Activated T-helper 17 cell treated with anti-CD3 and anti-CD28 coated beads, Interleukin-2, amount 50 U/mL, for 72 hours (primary cell): ENCODE data around the gene CD74. TPM values are rescaled to one million over a fixed set of nuclear protein-coding genes. Genes with fewer than 3 reads are reported as not detected.
"Not testable (repeated sequence)": the region's sequence is repeated elsewhere in the genome, so short reads cannot be mapped to it uniquely, and the experiment has no call there.

Experiments
- ATAC-seq: fragments of 150-1000 bp; cut with Tn5 transposase; replicated peaks from 2 replicates; pipeline ENCODE4 v1.10.0; 2021; ENCODE audit warnings: mild to moderate bottlenecking, moderate library complexity
- H3K27ac Mint-ChIP-seq: one replicate; pipeline ENCODE4 v1.8.0; 2022; ENCODE audit warnings: mixed read lengths
- H3K27me3 Mint-ChIP-seq: one replicate; pipeline ENCODE4 v1.8.0; 2022; ENCODE audit warnings: mixed read lengths
- H3K36me3 Mint-ChIP-seq: one replicate; pipeline ENCODE4 v1.8.0; 2022; ENCODE audit warnings: low read depth, mild to moderate bottlenecking, mixed read lengths
- H3K4me1 Mint-ChIP-seq: one replicate; pipeline ENCODE4 v1.8.0; 2022; ENCODE audit warnings: mixed read lengths
- H3K4me3 Mint-ChIP-seq: one replicate; pipeline ENCODE4 v1.8.0; 2022; ENCODE audit warnings: mild to moderate bottlenecking, mixed read lengths
- H3K9me3 Mint-ChIP-seq: one replicate; pipeline ENCODE4 v1.8.0; 2022; ENCODE audit warnings: mixed read lengths
- total RNA-seq, 2 donors: library from RNA; stranded (reverse); gene quantifications; one replicate each; pipeline ENCODE4 v1.2.3, GENCODE V29; 2022

The CD74 gene
- total RNA-seq, 2 donors from 2014 or later, result 265 to 629 TPM

DNA sequence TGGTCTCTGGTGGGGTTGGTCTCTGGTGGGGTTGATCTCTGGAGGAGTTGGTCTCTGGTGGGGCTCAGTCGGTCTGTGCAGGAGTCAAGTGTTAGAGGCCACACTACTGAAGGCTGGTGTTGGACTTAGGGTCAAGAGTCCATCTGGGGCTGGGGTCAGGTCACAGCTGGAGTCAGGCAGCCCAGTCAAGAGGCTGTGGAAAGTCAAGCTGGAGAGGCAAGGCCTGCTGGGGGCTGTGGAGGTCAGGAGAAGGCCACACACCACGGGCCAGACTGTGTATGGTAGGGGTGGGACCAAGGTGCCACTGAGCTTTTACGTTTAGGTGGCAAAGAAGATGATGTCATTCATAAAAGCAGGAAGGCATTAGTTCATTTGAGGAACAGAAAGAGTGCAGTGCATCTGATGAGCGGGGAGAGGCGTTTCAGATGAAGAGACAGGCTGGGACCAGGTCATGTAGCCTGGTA is 16.7 kb upstream of the CD74 start:
- Mint-ChIP-seq H3K27ac (no peak overlapping the region), H3K4me1 (no peaks in the 10 kb centered on the region)
- ATAC-seq, result no peak

DNA sequence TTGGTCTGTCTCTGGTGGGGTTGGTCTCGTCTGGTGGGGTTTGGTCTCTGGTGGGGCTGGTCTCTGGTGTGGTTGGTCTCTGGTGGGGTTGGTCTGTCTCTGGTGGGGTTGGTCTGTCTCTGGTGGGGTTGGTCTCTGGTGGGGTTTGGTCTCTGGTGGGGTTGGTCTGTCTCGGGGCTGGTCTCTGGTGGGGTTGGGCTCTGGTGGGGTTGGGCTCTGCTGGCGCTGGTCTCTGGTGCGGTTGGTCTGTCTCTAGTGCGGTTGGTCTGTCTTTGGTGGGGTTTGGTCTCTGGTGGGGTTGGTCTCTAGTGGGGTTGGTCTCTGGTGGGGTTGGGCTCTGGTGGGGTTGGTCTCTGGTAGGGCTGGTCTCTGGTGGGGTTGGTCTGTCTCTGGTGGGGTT is 16.3 kb upstream of the CD74 start:
- no peak overlapping the region for H3K4me3 Mint-ChIP-seq
- no peaks in the 10 kb centered on the region for H3K9me3 Mint-ChIP-seq
- H3K36me3 Mint-ChIP-seq, result no peaks in the 10 kb centered on the region
- peaks cover 3% of the 10 kb centered on the region for H3K27me3 Mint-ChIP-seq
- no peaks in the 10 kb centered on the region for H3K4me1 Mint-ChIP-seq
- no peak for ATAC-seq
- H3K27ac Mint-ChIP-seq, result no peak overlapping the region

More for the DNA sequence above, 16.7 kb upstream of the CD74 start:
- no peaks in the 10 kb centered on the region for H3K36me3 Mint-ChIP-seq
- H3K4me3 Mint-ChIP-seq, result no peak overlapping the region
- no peaks in the 10 kb centered on the region for H3K9me3 Mint-ChIP-seq
- peaks cover 3% of the 10 kb centered on the region for H3K27me3 Mint-ChIP-seq

DNA sequence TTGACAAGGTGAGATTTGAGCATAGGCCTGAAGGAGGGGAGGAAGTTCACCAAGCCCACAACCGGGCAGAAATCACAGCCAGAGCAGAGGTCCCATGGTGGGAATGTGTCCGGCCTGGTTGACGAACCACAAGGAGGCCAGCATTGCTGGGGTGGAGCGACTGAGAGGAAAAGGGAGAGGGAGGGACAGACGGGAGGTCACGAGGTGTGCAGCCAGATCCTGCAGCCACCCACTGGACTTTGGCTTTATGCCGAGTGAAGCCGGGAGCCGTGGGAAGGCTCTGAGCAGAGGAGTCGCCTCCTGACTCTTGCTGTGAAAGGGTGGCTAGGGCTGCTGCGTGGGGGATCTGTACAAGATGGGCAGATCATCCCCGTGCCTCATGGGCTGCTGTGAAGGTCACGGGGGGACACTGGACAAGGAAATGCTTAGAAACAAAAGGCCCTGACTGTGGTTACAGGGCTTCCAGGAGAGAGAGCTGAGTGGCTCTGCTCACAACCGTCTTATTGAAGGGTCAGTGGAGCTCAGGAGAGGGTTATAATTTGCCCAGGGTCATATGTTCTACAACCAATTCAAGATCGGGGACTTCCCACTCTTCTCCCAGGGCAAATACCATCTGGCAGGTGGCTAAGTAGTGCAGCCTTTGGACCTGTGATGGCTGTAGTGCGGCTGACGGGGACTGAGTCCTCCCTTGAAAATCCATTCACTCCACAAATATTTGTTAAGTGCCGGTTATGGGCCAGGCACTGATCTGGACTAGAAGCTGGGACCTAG is 15.6 kb upstream of the CD74 start:
- Mint-ChIP-seq H3K36me3 (no peaks in the 10 kb centered on the region), H3K9me3 (no peaks in the 10 kb centered on the region), H3K27ac (no peak overlapping the region), H3K27me3 (peaks cover 3% of the 10 kb centered on the region), H3K4me3 (no peak overlapping the region), H3K4me1 (no peaks in the 10 kb centered on the region)
- ATAC-seq, result no peak

DNA sequence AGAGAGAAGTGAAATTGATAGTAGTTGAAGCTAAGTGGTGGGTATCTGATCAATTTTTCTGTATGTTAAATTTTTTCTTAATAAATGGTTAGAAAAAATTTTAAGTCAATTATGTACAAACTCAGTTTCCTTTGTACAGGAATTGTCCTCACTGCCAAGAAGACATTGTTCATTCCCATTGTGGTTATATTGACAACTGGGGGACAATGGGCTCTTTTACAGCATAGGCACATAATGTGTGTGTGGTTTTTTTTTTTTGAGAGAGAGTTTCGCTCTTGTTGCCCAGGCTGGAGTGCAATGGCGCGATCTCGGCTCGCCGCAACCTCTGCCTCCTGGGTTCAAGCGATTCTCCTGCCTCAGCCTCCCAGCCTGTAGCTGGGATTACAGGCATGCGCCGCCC is 13.5 kb upstream of the CD74 start:
- not testable (repeated sequence) for H3K36me3 Mint-ChIP-seq, H3K4me1 Mint-ChIP-seq, H3K27me3 Mint-ChIP-seq, H3K4me3 Mint-ChIP-seq, H3K27ac Mint-ChIP-seq, H3K9me3 Mint-ChIP-seq, ATAC-seq

DNA sequence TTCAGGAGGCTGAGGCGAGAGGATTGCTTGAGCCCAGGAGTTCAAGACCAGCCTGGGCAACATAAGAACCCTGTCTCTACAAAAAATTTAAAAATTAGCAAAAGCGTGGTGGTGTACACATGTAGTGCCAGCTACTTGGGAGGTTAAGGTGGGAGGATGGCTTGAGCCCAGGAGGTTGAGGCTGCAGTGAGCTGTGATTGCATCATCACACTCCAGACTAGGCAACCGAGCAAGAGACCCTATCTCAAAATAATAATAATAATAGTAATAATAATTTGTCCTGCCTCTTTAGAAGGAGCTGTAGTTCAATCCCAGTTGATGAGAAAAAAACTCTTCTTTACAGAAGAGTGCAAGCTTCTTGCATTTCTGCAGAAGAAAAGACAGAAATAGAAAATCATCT is 10.0 kb upstream of the CD74 start:
- no peaks in the 10 kb centered on the region for H3K9me3 Mint-ChIP-seq

DNA sequence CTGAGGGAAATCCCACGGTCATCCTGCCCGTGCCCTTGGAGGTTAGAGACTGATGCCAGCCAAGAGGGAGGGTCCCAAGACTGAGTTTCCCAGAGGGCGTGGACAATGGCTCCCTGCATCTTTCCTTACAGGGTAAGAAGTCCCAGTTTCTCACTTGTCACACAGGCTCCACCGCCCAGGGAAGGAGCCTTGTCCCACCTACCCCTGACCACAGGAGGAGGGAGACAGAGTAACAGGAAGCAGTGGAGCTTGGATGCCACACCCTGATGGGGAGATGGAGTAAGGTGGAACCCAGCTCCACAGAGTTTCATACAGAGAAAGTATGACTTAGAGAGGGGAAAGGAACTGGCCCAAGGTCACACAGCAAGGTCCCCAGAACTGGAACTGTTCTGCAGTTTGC is 9.4 kb upstream of the CD74 start:
- H3K4me1 Mint-ChIP-seq, result no peaks in the 10 kb centered on the region
- H3K27ac Mint-ChIP-seq, result no peak overlapping the region
- ATAC-seq, result no peak
- H3K9me3 Mint-ChIP-seq, result no peaks in the 10 kb centered on the region
- H3K27me3 Mint-ChIP-seq, result no peaks in the 10 kb centered on the region
- no peaks in the 10 kb centered on the region for H3K36me3 Mint-ChIP-seq
- no peak overlapping the region for H3K4me3 Mint-ChIP-seq

More for the DNA sequence above, 10.0 kb upstream of the CD74 start:
- Mint-ChIP-seq H3K36me3 (no peaks in the 10 kb centered on the region), H3K27ac (no peak overlapping the region), H3K4me1 (no peaks in the 10 kb centered on the region), H3K4me3 (no peak overlapping the region), H3K27me3 (no peaks in the 10 kb centered on the region)
- no peak for ATAC-seq

DNA sequence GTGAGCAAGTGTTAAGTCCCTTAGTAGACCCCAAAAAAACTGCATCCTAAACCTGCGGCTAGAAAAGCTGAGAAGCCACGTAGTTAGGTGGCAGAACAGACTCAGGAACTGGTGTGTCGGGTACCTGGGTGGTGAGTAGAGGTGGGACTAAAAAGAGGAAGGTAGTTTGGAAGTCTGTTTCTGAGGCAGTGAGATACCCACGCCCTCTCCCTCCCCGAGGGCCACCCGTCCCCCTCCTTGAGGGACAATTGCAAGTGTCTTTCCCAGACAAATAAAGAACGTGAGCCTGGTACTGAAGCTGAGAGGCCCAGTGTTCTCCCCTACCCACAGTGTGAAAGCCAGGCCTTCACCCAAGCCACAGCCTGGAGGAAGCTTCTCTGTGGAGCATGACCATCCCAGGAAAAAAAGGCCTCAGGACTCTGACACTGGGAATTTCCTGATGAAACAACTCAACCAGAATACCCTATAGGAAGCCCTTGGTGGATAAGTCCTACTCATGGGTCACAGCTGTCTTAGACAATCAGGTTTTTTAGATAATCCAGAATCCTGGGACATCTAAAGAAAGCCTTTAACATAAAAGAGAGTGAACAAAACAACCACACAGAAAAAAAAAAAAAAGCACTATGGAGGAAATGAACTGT is 7.0 kb upstream of the CD74 start:
- H3K4me3 Mint-ChIP-seq, result no peak overlapping the region
- H3K9me3 Mint-ChIP-seq, result no peaks in the 10 kb centered on the region
- H3K36me3 Mint-ChIP-seq, result no peaks in the 10 kb centered on the region
- no peaks in the 10 kb centered on the region for H3K27me3 Mint-ChIP-seq
- no peak for ATAC-seq
- H3K27ac Mint-ChIP-seq, result peak overlapping the region; percentile 56
- no peaks in the 10 kb centered on the region for H3K4me1 Mint-ChIP-seq

DNA sequence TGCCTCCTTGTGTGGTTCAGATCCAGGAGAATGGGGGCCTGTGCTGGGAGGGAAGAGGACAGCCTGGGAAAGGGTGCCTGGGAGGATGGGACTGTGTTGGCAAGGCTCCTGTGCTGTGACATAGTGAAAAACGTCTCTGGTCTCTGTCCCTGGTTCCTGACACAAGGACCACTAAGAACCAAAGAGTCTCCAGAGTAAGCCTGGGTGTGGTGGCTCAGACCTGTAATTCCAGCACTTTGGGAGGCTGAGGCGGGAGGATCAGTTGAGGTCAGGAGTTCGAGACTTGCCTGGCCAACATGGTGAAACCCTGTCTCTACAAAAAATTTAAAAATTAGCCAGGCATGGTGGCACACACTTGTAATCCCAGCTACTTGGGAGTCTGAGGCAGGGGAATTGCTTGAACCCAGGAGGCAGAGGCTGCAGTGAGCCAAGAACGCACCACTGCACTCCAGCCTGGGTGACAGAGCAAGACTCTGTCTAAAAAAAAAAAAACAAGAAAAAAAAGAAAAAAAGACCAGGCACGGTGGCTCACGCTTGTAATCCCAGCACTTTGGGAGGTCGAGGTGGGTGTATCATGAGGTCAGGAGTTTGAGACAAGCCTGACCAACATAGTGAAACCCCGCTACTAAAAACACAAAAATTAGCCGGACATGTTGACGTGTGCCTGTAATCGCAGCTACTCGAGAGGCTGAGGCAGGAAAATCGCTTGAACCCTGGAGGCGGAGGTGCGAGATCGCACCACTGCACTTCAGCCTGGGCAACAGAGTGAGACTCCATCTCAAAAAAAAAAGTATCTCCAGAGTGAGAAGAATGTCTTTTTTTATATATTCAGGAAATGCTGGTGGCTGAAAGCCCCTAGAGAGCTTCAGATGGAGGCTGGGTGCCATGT is 1.4 kb upstream of the CD74 start:
- Mint-ChIP-seq H3K27ac (peak overlapping the region; percentile 100), H3K36me3 (peaks cover 21% of the 10 kb centered on the region), H3K4me3 (peak overlapping the region; percentile 100), H3K4me1 (peaks cover 21% of the 10 kb centered on the region)
- not testable (repeated sequence) for H3K9me3 Mint-ChIP-seq, H3K27me3 Mint-ChIP-seq, ATAC-seq

DNA sequence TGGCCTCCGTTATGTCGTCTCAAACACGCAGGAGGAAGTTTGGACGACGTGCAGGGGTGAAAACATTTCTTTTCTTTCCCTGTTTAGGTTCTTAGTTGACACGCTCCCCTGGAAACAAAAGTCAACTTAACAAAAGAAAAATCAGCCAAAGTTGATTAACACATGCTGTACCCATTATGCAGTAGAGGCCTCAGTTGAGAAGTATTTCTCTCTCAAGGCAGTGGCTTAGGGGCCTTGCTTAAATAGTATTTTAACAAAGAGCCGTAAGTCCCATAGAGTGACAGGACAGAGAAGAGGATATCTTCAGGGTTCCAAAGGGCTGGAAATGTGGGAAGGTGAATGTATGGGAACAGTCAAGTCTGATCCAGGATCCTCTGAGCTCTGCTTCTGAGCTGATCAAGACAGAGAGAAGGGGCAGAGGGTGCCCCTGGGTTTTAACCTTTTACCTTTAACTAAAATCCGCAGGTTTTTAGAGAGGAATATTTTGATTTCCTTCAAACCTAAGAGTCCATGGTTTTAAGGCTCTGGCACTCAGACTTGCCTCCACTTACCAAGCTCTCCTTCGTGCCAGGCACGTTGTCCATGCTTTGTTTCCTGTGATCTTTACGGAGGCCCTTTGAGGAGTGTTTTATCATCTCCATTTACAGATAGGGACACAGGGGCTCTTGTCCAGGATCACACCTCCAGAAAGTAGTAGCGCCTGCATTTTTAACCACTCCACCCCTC is 629 bp upstream of the CD74 start:
- H3K4me3 Mint-ChIP-seq, result peak overlapping the region; percentile 100
- H3K9me3 Mint-ChIP-seq, result no peaks in the 10 kb centered on the region
- ATAC-seq, result no peak
- H3K36me3 Mint-ChIP-seq, result peaks cover 28% of the 10 kb centered on the region
- peak overlapping the region; percentile 100 for H3K27ac Mint-ChIP-seq
- no peaks in the 10 kb centered on the region for H3K27me3 Mint-ChIP-seq
- peaks cover 21% of the 10 kb centered on the region for H3K4me1 Mint-ChIP-seq

DNA sequence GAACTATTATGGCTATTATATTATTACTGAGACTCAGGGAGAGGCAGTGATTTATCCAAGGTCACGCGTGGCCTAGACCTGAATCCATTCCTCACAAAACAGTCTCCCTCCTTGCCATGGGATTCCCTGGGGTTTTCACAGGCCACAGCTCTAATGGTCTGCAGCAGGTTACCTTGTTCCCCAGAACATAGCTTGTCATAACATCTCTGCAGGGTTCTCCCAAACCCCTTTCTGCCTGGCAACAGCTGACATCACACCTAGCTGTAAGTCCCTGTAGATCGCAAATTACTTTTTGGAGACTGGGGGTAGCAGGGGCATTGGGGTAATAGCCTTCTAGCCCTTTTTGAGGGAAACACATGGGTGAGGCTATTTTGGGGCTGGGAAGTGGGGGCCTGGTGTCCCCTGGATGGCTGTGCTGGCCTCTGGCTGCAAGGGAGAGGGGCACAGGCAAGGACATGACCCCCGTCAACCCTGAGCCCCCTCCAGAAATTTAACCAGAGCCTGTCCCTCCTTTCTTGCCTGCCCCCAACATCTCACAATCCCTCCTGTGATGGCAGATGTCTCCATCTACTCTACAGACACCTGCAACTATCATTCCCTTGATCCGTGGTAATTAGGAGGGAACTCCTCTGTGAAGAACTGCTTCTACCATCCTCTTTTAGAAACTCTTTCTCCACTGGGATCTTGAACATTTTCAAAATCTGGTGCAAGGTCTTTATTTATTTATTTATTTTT is 1.3 kb downstream of the CD74 start:
- Mint-ChIP-seq H3K27me3 (no peaks in the 10 kb centered on the region), H3K27ac (peak overlapping the region; percentile 87), H3K9me3 (no peaks in the 10 kb centered on the region), H3K4me3 (peak overlapping the region; percentile 100), H3K4me1 (peaks cover 21% of the 10 kb centered on the region), H3K36me3 (peaks cover 47% of the 10 kb centered on the region)
- peak; percentile 27 for ATAC-seq

DNA sequence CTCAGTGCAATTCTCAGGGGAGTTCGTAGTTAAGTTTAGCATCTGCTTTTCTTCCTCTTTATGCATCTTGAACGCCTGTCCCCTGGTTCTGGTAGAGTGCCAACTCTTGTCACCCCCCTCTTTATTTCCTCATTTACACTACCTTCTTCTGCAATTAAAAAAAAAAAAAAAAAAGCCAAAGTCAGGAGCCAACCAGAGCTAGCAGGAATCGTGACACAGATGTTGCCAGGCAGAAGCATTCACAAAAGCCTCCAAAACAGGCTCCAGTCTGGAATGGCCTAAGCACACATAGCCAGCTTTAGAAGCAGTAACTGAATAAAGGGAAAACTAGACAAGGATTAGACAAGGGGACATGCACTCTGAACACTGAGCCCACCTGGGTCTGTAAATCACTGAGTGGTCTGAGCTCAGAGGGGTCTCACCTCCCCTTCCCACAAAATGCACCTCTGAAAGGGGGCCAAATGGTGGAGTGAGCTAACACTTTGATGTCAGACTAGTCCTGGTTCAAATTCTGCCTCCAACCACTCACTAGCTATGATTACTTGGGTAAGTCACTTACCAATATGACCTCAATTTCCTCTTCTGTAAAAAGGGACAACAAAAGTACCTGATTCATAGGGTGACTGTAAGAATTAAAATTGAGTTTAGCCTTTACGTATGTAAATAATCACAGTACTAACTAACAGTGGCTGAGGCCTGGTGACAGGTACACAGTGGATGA is 2.0 kb downstream of the CD74 start:
- Mint-ChIP-seq H3K27ac (peak overlapping the region; percentile 87), H3K4me3 (peak overlapping the region; percentile 100), H3K27me3 (no peaks in the 10 kb centered on the region), H3K4me1 (peaks cover 21% of the 10 kb centered on the region), H3K36me3 (peaks cover 54% of the 10 kb centered on the region), H3K9me3 (no peaks in the 10 kb centered on the region)
- ATAC-seq, result peak; percentile 50

DNA sequence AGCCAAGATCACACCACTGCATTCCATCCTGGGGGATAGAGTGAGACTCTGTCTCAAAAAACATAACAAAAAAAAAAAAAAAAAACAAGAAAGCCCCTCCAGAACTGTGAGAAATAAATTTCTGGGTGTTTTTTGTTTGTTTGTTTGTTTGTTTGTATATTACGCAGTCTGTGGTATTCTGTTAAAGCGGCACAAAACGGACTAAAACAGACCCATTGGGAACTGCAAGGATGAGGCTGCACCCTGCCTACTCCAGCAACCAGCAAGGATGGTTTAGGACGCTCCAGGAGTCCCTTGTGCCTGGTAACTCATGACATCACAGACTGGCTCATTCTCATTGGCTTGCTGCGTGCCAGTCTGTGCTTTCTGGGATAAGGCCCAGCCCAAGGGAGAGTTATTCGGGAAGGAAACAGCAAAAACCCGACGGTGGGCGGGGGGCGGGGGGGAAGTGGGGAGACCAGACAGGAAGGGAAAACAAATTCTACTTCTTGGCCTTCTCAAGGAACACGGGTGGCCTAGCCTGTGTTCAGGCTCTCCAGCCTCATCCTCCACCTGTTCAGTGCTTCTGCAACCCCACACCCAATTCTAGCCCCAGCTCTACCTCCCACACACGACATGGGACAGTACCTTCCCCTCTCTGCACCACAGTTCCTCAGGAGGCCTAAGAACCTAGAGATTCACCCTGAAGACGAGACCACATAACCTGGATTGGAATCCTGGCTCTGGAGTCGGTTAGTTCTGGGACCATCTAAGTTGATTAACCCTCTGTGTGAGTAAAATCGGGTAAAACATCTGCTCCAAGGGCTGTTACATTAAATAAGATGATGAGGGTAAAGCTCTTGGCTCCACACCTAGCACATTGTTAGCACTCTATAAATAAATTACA is 2.8 kb downstream of the CD74 start:
- peak; percentile 56 for ATAC-seq
- peaks cover 21% of the 10 kb centered on the region for H3K4me1 Mint-ChIP-seq
- no peaks in the 10 kb centered on the region for H3K27me3 Mint-ChIP-seq
- H3K27ac Mint-ChIP-seq, result peak overlapping the region; percentile 87
- H3K36me3 Mint-ChIP-seq, result peaks cover 62% of the 10 kb centered on the region
- peak overlapping the region; percentile 100 for H3K4me3 Mint-ChIP-seq
- no peaks in the 10 kb centered on the region for H3K9me3 Mint-ChIP-seq
